Right kidney (tissue), 1 donor: ENCODE measurements around the gene GTSF1L.

Experiments
- DNase-seq: peaks from one replicate; pipeline ENCODE4 v3.0.0-alpha.2; 2016

GTSF1L gene

DNA sequence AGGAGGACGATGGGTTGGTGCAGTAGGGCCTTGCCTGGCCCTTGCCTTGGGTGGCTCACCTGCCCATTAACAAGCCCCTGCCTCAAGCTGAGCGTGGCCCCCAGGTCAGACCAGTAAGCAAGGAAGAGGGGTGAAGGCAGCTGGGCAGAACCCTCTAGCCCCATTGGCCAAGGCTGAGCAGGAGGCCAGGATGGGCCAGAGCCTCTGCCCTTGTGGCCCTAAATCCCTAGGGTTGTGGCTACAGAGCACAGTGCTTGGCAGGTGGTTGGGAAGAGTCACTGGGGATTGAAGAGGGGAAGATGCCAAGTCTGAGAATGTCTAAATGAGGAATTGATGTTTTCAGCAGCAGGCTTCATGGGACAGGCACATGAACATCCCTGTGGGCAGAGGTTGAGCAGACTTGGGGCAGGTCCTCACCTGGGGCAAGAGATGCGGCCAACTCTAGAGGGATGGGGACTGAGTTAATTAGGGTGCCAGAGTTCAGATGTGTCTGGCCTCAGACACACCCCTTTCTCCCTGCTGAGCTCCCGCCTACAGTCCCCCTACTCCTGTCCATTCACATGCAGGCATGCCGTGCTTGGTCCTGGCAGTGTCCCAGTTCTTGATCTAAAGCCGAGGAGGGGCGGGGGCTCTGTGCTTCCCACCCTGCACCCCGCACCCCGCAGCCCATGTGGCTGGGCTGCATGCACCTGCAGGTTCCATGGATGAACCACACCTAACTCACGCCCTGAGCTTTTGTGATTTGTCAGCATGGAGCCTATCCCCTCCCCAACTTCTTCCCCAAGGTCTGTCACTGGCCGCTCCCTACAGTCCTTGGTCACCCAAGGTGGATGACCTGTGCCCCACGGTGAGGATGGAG is 9.8 kb downstream of the GTSF1L start:
- no peak for DNase-seq

DNA sequence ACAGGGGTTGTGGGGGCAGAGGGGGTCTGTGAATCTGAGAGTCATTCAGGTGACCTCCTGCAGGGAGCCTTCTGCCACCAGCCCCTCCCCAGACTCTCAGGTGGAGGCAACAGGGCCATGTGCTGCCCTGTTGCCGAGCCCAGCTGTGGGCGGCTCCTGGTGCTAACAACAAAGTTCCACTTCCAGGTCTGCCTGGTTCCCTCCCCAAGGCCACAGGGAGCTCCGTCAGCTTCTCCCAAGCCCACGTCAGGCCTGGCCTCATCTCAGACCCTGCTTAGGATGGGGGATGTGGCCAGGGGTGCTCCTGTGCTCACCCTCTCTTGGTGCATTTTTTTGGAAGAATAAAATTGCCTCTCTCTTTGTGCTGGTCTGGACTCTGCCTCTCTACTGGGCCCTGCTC is 10.7 kb downstream of the GTSF1L start:
- DNase-seq, result no peak

DNA sequence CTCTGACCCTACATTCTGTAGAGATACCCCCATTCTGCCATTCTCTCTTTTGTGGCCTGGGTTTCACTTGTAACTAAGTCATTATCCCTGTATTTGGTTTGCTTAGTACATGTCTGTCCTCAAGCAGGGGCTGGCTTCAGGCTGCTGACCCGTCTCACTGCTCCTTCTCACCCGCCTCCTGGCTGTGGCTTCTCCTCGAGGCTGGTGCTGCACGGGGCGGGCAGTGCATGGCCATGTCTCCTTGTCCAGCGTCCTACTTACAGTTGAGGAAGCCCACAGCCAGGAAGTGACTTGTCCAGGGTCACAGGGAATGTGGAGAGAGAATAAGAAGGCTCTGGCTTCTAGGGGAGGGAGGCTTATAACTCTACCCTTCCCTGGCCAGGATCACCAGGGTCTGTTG is 11.3 kb downstream of the GTSF1L start:
- DNase-seq, result no peak

- DNase-seq, result no peak
Measured at GRCh38 chr20:43715044-43715443, 11.8 kb downstream of the GTSF1L start.

GRCh38 chr20:43711098-43711654 is 15.6 kb downstream of the GTSF1L start:
- DNase-seq, result no peak

DNA sequence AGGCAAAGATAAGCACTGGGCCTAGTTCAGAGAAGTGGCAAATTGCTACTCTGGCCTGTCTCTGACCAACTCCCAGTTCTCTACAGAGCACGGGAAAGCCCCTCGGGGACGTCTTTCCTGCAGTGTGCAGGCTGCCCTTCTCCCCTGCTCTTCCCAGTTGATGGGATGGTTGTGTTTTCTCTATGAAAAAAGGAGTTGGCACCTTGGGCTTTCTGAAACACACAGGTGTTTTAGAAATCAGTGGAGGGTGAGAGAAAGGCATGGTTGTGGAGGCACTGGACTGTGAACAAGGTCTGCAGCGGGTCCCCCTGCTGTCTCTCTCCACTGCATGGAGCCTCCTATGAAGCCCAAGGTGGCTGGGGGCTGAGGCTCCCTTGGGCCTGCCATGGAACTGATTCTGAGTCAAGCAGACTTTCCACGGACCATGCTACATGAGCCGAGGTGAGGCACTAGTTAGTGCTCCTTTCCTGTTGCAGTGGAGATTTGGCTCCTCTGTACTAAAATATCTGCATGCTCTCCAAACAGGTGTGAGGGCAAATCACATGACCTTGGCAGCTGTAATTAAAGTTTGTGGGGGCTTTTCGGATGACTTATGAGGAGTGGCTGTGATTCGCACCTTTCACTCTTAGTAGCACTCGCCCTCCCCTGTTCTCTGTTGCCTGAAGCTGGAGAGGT is 16.3 kb downstream of the GTSF1L start:
- DNase-seq, result no peak

GRCh38 chr20:43702502-43702901 is 24.3 kb downstream of the GTSF1L start:
- DNase-seq, result no peak

DNA sequence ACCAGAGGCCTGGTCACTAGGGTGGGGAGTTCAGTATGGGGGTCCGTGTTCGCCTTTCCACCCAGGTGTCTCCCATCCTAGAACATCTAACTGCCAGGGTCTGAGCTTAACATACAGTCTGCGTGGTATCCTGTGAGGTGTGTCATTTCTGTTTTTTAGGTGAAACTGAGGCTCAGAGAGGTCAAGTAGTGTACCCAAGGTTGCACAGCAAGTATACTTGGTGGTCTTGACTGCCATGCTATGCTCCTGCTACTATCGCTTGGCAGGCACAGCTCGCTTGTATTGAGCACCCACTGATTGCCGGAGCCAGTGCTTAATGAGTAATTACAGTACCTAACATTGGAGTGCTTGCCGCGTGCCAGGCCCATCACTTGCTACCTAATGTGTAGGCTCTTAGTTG is 26.2 kb downstream of the GTSF1L start:
- no peak for DNase-seq

- no peak for DNase-seq
Measured at GRCh38 chr20:43699941-43700565, 26.7 kb downstream of the GTSF1L start.

DNA sequence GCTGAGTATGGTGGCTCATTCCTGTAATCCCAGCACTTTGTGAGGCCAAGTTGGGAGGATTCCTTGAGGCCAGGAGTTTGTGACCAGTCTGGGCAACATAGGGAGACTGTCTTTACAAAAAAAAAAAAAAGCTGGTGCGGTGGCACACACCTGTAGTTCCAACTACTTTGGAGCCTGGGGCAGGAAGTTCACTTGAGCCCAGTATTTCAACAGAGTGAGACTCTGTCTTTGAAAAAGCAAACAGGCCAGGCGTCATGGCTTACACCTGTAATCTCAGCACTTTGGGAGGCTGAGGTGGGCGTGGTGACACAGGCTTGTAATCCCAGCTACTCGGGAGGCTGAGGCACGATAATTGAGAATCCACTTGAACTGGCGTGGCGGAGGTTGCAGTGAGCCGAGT is 31.2 kb downstream of the GTSF1L start:
- DNase-seq, result no peak

GRCh38 chr20:43694763-43695162 is 32.0 kb downstream of the GTSF1L start:
- no peak for DNase-seq

GRCh38 chr20:43691928-43692524 is 34.8 kb downstream of the GTSF1L start:
- DNase-seq, result no peak

GRCh38 chr20:43690943-43691598 is 35.7 kb downstream of the GTSF1L start:
- DNase-seq, result no peak

- no peak for DNase-seq
Measured at GRCh38 chr20:43689165-43689564, 37.6 kb downstream of the GTSF1L start.

DNA sequence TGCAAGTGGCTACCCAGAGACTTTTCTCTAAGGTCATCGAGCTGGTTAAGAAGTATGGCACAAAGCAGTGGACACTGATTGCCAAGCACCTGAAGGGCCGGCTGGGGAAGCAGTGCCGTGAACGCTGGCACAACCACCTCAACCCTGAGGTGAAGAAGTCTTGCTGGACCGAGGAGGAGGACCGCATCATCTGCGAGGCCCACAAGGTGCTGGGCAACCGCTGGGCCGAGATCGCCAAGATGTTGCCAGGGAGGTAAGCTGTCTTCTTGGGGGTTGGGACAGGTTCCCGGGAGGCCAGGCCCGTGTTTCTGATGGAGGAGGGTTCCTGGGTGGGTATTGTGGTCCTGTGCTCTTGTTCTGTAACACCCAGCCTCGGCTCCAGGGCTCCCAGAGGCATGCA is 40.0 kb downstream of the GTSF1L start:
- DNase-seq, result no peak

DNA sequence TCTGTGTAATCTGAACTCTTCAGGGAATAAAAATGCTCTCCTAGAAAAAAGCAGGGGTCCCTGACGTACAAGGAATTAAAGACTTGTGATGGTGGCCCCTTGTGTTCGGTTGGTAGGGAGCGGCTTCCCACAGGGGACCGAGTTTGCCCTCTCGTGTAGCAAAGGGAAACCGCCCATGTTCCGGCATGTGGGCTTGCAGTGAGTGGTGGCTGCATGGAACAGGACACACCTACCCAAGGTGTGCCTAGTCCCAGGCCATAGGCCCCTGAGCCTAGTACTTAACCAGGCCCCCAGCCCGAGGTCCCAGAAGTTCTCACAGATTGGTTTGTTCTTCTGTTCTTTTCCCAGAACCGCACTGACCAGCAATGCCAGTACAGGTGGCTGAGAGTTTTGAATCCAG is 44.4 kb downstream of the GTSF1L start:
- no peak for DNase-seq

- no peak for DNase-seq
Measured at GRCh38 chr20:43681991-43682410, 44.8 kb downstream of the GTSF1L start.

GRCh38 chr20:43681468-43681942 is 45.3 kb downstream of the GTSF1L start:
- DNase-seq, result no peak

- no peak for DNase-seq
Measured at GRCh38 chr20:43680981-43681380, 45.8 kb downstream of the GTSF1L start.

DNA sequence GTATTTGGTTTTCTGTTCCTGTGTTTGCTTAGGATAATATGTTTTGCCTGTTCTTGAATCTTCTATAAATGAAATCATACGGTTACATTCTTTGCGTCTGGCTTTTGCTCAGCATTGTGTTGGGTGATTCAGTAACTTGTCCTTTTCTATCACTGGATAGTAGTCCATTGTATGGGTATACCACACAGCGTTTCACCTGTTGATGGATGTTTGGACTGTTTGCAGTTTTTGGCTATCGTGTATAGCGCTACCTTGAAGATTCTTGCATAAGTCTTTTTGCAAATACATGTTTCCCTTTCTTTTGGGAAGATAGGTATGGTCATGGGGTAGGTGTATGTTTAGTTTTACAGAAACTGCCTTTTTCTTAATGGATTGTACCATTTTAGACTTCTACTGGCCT is 50.4 kb downstream of the GTSF1L start:
- DNase-seq, result no peak
